KMS-11 (cell line): ENCODE measurements around the gene HSD17B13.

Experiments
- H2AFZ ChIP-seq: fragments of 200-600 bp; sonication (generic); 2 replicates; pipeline ENCODE4 v1.6.1; 2016; ENCODE audit warnings: antibody characterized with exemption, mixed run types, low read depth
- H3K27ac ChIP-seq: fragments of 200-600 bp; sonication (generic); 2 replicates; pipeline ENCODE4 v1.6.1; 2016; ENCODE audit warnings: mild to moderate bottlenecking, mixed run types
- H3K27me3 ChIP-seq: fragments of 200-600 bp; sonication (generic); 2 replicates; pipeline ENCODE4 v1.6.1; 2017; ENCODE audit warnings: mild to moderate bottlenecking, low read depth, mixed run types, moderate library complexity; ENCODE audit not compliant: insufficient read depth
- H3K36me3 ChIP-seq: fragments of 200-600 bp; sonication (generic); 2 replicates; pipeline ENCODE4 v1.6.1; 2017; ENCODE audit warnings: mild to moderate bottlenecking, mixed run types; ENCODE audit not compliant: insufficient read depth
- H3K4me1 ChIP-seq: fragments of 200-600 bp; sonication (generic); 2 replicates; pipeline ENCODE4 v1.6.1; 2016; ENCODE audit warnings: mild to moderate bottlenecking, low read depth, mixed run types; ENCODE audit not compliant: poor library complexity, severe bottlenecking
- H3K4me2 ChIP-seq: fragments of 200-600 bp; sonication (generic); 2 replicates; pipeline ENCODE4 v1.7.0; 2016; ENCODE audit warnings: mild to moderate bottlenecking, mixed run types
- H3K4me3 ChIP-seq: fragments of 200-600 bp; sonication (generic); IDR thresholded peaks from 2 replicates; pipeline ENCODE4 v1.6.1; 2017; ENCODE audit warnings: low read depth, low read length, mixed read lengths; ENCODE audit not compliant: insufficient read depth
- H3K79me2 ChIP-seq: fragments of 200-600 bp; sonication (generic); 2 replicates; pipeline ENCODE4 v1.6.1; 2016; ENCODE audit warnings: low read depth, mixed run types; ENCODE audit not compliant: insufficient read depth
- H3K9ac ChIP-seq: fragments of 200-600 bp; sonication (generic); 2 replicates; pipeline ENCODE4 v1.6.1; 2016; ENCODE audit warnings: mild to moderate bottlenecking, mixed run types
- H4K20me1 ChIP-seq: fragments of 200-600 bp; sonication (generic); 2 replicates; pipeline ENCODE4 v1.6.1; 2016; ENCODE audit warnings: mild to moderate bottlenecking, mixed run types; ENCODE audit not compliant: insufficient read depth
- TF ChIP-seq, protein P1 (sequence below): fragments of 200-600 bp; sonication (generic); conservative IDR thresholded peaks from 2 replicates; pipeline ENCODE4 v1.6.1; 2017; ENCODE audit warnings: low read depth, mild to moderate bottlenecking, antibody characterized with exemption, low read length, moderate library complexity, mixed read lengths

Gene HSD17B13

DNA sequence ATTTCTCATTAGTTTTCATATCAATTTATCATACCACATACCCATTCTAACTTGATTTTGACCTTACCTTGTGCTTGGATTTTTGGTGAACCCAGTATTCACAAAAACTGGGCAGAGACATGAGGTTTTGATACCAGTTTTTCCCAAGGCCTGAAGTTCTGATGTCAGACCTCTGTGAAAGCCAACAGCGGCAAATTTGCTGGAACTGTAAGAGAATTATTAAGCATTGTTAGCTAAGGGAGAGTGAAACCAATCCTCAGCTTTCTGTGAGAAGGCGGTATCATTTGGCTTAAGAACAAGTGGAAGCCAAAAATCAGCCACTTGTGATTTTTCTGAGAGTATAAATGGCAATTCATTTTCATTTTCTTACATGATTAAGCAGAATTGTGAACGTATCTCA is 8.9 kb downstream of the HSD17B13 start:
- H4K20me1 ChIP-seq: no peaks in the 10 kb centered on the region
- TF ChIP-seq, protein P1, sequence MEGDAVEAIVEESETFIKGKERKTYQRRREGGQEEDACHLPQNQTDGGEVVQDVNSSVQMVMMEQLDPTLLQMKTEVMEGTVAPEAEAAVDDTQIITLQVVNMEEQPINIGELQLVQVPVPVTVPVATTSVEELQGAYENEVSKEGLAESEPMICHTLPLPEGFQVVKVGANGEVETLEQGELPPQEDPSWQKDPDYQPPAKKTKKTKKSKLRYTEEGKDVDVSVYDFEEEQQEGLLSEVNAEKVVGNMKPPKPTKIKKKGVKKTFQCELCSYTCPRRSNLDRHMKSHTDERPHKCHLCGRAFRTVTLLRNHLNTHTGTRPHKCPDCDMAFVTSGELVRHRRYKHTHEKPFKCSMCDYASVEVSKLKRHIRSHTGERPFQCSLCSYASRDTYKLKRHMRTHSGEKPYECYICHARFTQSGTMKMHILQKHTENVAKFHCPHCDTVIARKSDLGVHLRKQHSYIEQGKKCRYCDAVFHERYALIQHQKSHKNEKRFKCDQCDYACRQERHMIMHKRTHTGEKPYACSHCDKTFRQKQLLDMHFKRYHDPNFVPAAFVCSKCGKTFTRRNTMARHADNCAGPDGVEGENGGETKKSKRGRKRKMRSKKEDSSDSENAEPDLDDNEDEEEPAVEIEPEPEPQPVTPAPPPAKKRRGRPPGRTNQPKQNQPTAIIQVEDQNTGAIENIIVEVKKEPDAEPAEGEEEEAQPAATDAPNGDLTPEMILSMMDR: no peak
- no peaks in the 10 kb centered on the region for H3K79me2 ChIP-seq
- no peaks in the 10 kb centered on the region for H3K4me1 ChIP-seq
- no peak overlapping the region for H2AFZ ChIP-seq
- H3K9ac ChIP-seq: no peak overlapping the region
- H3K36me3 ChIP-seq: no peaks in the 10 kb centered on the region
- no peaks in the 10 kb centered on the region for H3K27me3 ChIP-seq
- H3K27ac ChIP-seq: no peak overlapping the region
- H3K4me3 ChIP-seq: no peak overlapping the region
- no peak overlapping the region for H3K4me2 ChIP-seq

DNA sequence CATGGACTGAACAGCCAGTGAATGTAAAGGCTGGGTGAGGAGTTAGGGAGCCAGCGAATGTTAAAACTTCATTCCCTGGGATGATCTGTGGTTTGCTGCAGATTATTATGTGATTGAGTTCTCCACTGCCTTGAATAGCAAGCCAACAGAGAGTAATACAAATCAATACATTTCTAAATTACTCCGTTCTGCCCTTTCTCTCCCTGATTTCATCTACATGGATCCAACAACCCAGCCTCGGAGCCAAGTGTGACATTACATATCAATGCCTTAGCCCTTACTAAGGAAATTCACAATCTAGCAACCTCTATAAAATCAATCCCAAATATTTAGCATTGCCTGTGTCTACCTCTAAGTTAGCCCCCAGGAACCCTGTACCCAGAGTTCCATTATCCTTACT is 11.0 kb downstream of the HSD17B13 start:
- Histone ChIP-seq H3K36me3 (no peaks in the 10 kb centered on the region), H3K4me1 (no peaks in the 10 kb centered on the region), H2AFZ (no peak overlapping the region), H3K27me3 (no peaks in the 10 kb centered on the region), H3K27ac (no peak overlapping the region), H4K20me1 (no peaks in the 10 kb centered on the region), H3K4me3 (no peak overlapping the region), H3K79me2 (no peaks in the 10 kb centered on the region), H3K9ac (no peak overlapping the region), H3K4me2 (no peak overlapping the region)
- TF ChIP-seq, protein P1: no peak

DNA sequence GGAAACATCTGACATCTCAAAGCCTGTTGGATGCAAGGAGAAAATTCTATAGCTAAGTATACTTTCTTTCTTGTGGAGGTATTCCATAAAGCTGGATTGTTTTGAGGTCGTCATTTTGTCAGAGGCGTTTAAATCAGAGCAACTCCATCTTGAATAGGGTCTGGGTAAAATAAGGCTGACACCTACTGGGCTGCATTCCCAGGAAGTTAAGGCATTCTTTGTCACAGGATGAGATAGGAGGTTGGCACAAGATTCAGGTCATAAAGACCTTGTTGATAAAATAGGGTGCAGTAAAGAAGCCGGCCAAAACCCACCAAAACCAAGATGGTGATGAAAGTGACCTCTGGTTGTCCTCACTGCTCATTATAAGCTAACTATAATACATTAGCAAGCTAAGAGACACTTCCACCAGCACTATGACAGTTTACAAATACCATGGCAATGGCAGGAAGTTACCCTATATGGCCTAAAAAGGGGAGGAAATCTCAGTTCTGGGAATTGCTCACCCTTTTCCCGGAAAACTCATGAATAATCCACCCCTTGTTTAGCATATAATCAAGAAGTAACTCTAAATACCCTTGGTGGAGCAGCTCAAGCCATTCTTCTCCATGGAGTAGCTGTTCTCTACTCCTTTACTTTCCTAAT is 11.9 kb downstream of the HSD17B13 start:
- H3K36me3 ChIP-seq: no peaks in the 10 kb centered on the region
- TF ChIP-seq, protein P1: no peak

DNA sequence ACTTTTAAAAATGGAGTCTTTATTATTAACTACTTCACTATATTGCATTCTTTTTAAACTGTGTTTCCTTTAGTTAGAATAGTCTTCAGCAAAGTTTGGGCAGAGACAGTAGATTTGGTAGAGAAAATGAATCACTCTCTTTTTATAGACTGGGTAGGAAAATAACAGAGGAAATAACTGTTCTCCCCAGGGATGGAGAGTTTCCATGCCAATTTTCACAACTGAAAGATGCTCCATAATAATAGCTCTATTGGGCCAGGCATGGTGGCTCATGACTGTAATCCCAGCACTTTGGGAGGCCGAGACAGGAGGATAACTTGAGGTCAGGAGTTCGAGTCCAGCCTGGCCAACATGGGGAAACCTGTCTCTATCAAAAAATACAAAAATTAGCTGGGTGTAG is 13.1 kb downstream of the HSD17B13 start:
- Histone ChIP-seq H3K27ac (no peak overlapping the region), H3K36me3 (no peaks in the 10 kb centered on the region), H2AFZ (no peak overlapping the region), H3K79me2 (no peaks in the 10 kb centered on the region), H3K4me3 (no peak overlapping the region), H4K20me1 (no peaks in the 10 kb centered on the region), H3K27me3 (no peaks in the 10 kb centered on the region), H3K4me1 (no peaks in the 10 kb centered on the region), H3K4me2 (no peak overlapping the region), H3K9ac (no peak overlapping the region)
- TF ChIP-seq, protein P1: no peak

More for the DNA sequence above, 11.9 kb downstream of the HSD17B13 start:
- Histone ChIP-seq H3K4me2 (no peak overlapping the region), H3K4me3 (no peak overlapping the region), H3K9ac (no peak overlapping the region), H3K27me3 (no peaks in the 10 kb centered on the region), H3K79me2 (no peaks in the 10 kb centered on the region), H3K4me1 (no peaks in the 10 kb centered on the region), H3K27ac (no peak overlapping the region), H2AFZ (no peak overlapping the region), H4K20me1 (no peaks in the 10 kb centered on the region)
